ENCODE measurements around the gene SLC22A6. TPM values are rescaled to one million over a fixed set of nuclear protein-coding genes. Genes with fewer than 3 reads are reported as not detected.

SLC22A6 gene
- total RNA-seq, 3 donors from 2014 or later, result not detected

- Histone ChIP-seq H3K27ac (no peak overlapping the region), H3K36me3 (no peaks in the 10 kb centered on the region), H3K4me3 (no peak overlapping the region), H3K9me3 (no peaks in the 10 kb centered on the region), H3K27me3 (no peaks in the 10 kb centered on the region), H3K4me1 (no peaks in the 10 kb centered on the region)
- intact Hi-C loops (cut with DNase I; ENCODE audit: low total_unique reads), result no loop called here
- DNase-seq (ENCODE audit: low spot score in 2 of 2), result no peak
- TF ChIP-seq POLR2AphosphoS5 (IDR thresholded peaks at IDR 0.05) (no peak), POLR2A (IDR thresholded peaks at IDR 0.05) (no peak)
Measured at GRCh38 chr11:62961017-62961570, 23.7 kb downstream of the SLC22A6 start.

GRCh38 chr11:62959422-62959980 lies 25.3 kb downstream of the SLC22A6 start:
- no peaks in the 10 kb centered on the region for H3K9me3 ChIP-seq
- intact Hi-C loops (cut with DNase I; ENCODE audit: low total_unique reads), result no loop called here
- H3K4me1 ChIP-seq, result no peaks in the 10 kb centered on the region
- H3K36me3 ChIP-seq, result no peaks in the 10 kb centered on the region
- H3K27ac ChIP-seq, result peak overlapping the region in 1 of 2 donors; percentile 71
- no peak for DNase-seq (ENCODE audit: low spot score in 2 of 2)
- no peak for TF ChIP-seq POLR2A (IDR thresholded peaks at IDR 0.05)
- no peak for TF ChIP-seq CTCF (IDR thresholded peaks at IDR 0.05)
- TF ChIP-seq POLR2AphosphoS5 (IDR thresholded peaks at IDR 0.05), result no peak
- no peaks in the 10 kb centered on the region for H3K27me3 ChIP-seq
- H3K4me3 ChIP-seq, result no peak overlapping the region

- no peak for DNase-seq (ENCODE audit: low spot score in 2 of 2)
- Histone ChIP-seq H3K27ac (peak overlapping the region; percentile 23 to 71), H3K9me3 (no peaks in the 10 kb centered on the region), H3K27me3 (no peaks in the 10 kb centered on the region), H3K4me3 (no peak overlapping the region), H3K36me3 (no peaks in the 10 kb centered on the region), H3K4me1 (no peaks in the 10 kb centered on the region)
- TF ChIP-seq POLR2AphosphoS5 (IDR thresholded peaks at IDR 0.05) (no peak), POLR2A (IDR thresholded peaks at IDR 0.05) (no peak), CTCF (IDR thresholded peaks at IDR 0.05) (no peak)
- intact Hi-C loops (cut with DNase I; ENCODE audit: low total_unique reads), result no loop called here
Measured at GRCh38 chr11:62958547-62959421, 26.0 kb downstream of the SLC22A6 start.

GRCh38 chr11:62957147-62957546 lies 27.6 kb downstream of the SLC22A6 start:
- Histone ChIP-seq H3K4me3 (no peak overlapping the region), H3K36me3 (no peaks in the 10 kb centered on the region), H3K27me3 (no peaks in the 10 kb centered on the region), H3K27ac (no peak overlapping the region), H3K9me3 (no peaks in the 10 kb centered on the region), H3K4me1 (no peaks in the 10 kb centered on the region)
- no peak for TF ChIP-seq POLR2AphosphoS5 (IDR thresholded peaks at IDR 0.05)
- no peak for TF ChIP-seq POLR2A (IDR thresholded peaks at IDR 0.05)
- TF ChIP-seq CTCF (IDR thresholded peaks at IDR 0.05), result no peak
- DNase-seq (ENCODE audit: low spot score in 2 of 2), result no peak
- intact Hi-C loops (cut with DNase I; ENCODE audit: low total_unique reads), result no loop called here

- no peak for DNase-seq (ENCODE audit: low spot score in 2 of 2)
- intact Hi-C loops (cut with DNase I; ENCODE audit: low total_unique reads), result no loop called here
- H3K4me1 ChIP-seq, result no peaks in the 10 kb centered on the region
- H3K4me3 ChIP-seq, result no peak overlapping the region
- H3K9me3 ChIP-seq, result no peaks in the 10 kb centered on the region
- H3K27me3 ChIP-seq, result no peaks in the 10 kb centered on the region
- no peaks in the 10 kb centered on the region for H3K36me3 ChIP-seq
- no peak for TF ChIP-seq POLR2A (IDR thresholded peaks at IDR 0.05)
- TF ChIP-seq CTCF (IDR thresholded peaks at IDR 0.05), result no peak
- TF ChIP-seq POLR2AphosphoS5 (IDR thresholded peaks at IDR 0.05), result no peak
- no peak overlapping the region for H3K27ac ChIP-seq
Measured at GRCh38 chr11:62954478-62954877, 30.3 kb downstream of the SLC22A6 start.

Data from breast epithelium (tissue), 4 donors.